Upper lobe of left lung (tissue), 4 donors: Measurements from ENCODE around the gene HECTD4.

Experiments used
- CTCF ChIP-seq, 6 experiments: fragments of 450-650 bp in 4 of 6; fragments of 200-600 bp in 2 of 6; sonication (generic) in 2 of 6; IDR thresholded peaks; one replicate each; pipeline ENCODE4 v1.5.1; 2016 to 2019; ENCODE audit warnings: antibody characterized with exemption in 6 of 6
- POLR2A ChIP-seq, 4 donors: fragments of 450-650 bp; IDR thresholded peaks; one replicate each; pipeline ENCODE4 v1.5.1; 2016 to 2017; ENCODE audit warnings: antibody characterized with exemption in 4 of 4, mild to moderate bottlenecking in 2 of 4

- TF ChIP-seq CTCF (IDR thresholded peaks at IDR 0.05) (no peak), POLR2A (IDR thresholded peaks at IDR 0.05) (no peak)
Measured at GRCh38 chr12:112340230-112340629, 42.0 kb downstream of the HECTD4 start.
